ENCODE results near the gene SATB2.

SATB2 gene

GRCh38 chr2:199341123-199341522 is 116.6 kb downstream of the SATB2 start:
- Histone ChIP-seq H3K36me3 (no peaks in the 10 kb centered on the region), H3K4me3 (ENCODE audit: low read depth, low read length) (no peak overlapping the region), H3K27me3 (no peaks in the 10 kb centered on the region), H3K9me3 (no peaks in the 10 kb centered on the region), H3K4me1 (peaks cover 6% of the 10 kb centered on the region; the same call in 1 of the 2 replicates)
- TF ChIP-seq CTCF (IDR thresholded peaks at IDR 0.05; ENCODE audit: low read depth, low read length), result no peak
- no peak for DNase-seq

- Histone ChIP-seq H3K9me3 (no peaks in the 10 kb centered on the region), H3K4me1 (peaks cover 6% of the 10 kb centered on the region; the same call in 1 of the 2 replicates), H3K27me3 (no peaks in the 10 kb centered on the region), H3K36me3 (no peaks in the 10 kb centered on the region), H3K4me3 (ENCODE audit: low read depth, low read length) (no peak overlapping the region)
- TF ChIP-seq CTCF (IDR thresholded peaks at IDR 0.05; ENCODE audit: low read depth, low read length), result no peak
- no peak for DNase-seq
Measured at GRCh38 chr2:199339891-199340605, 117.7 kb downstream of the SATB2 start.

GRCh38 chr2:199336546-199336945 is 121.2 kb downstream of the SATB2 start:
- H3K4me3 ChIP-seq (ENCODE audit: low read depth, low read length), result no peak overlapping the region
- H3K4me1 ChIP-seq, result no peaks in the 10 kb centered on the region; the same call in 1 of the 2 replicates
- DNase-seq, result no peak
- no peaks in the 10 kb centered on the region for H3K27me3 ChIP-seq
- H3K36me3 ChIP-seq, result no peaks in the 10 kb centered on the region
- no peak for TF ChIP-seq CTCF (IDR thresholded peaks at IDR 0.05; ENCODE audit: low read depth, low read length)
- no peaks in the 10 kb centered on the region for H3K9me3 ChIP-seq

GRCh38 chr2:199335502-199335901 is 122.2 kb downstream of the SATB2 start:
- Histone ChIP-seq H3K36me3 (no peaks in the 10 kb centered on the region), H3K4me3 (ENCODE audit: low read depth, low read length) (no peak overlapping the region), H3K4me1 (no peaks in the 10 kb centered on the region), H3K9me3 (no peaks in the 10 kb centered on the region), H3K27me3 (no peaks in the 10 kb centered on the region)
- TF ChIP-seq CTCF (IDR thresholded peaks at IDR 0.05; ENCODE audit: low read depth, low read length), result no peak
- no peak for DNase-seq

- H3K4me1 ChIP-seq, result no peaks in the 10 kb centered on the region
- no peak overlapping the region for H3K4me3 ChIP-seq (ENCODE audit: low read depth, low read length)
- H3K36me3 ChIP-seq, result no peaks in the 10 kb centered on the region
- no peaks in the 10 kb centered on the region for H3K9me3 ChIP-seq
- H3K27me3 ChIP-seq, result no peaks in the 10 kb centered on the region
- TF ChIP-seq CTCF (IDR thresholded peaks at IDR 0.05; ENCODE audit: low read depth, low read length), result no peak
- DNase-seq, result no peak
Measured at GRCh38 chr2:199329466-199329865, 128.3 kb downstream of the SATB2 start.

GRCh38 chr2:199329031-199329430 is 128.7 kb downstream of the SATB2 start:
- DNase-seq, result no peak
- H3K36me3 ChIP-seq, result no peaks in the 10 kb centered on the region

More at GRCh38 chr2:199329031-199329430, 128.7 kb downstream of the SATB2 start:
- Histone ChIP-seq H3K9me3 (no peaks in the 10 kb centered on the region), H3K4me3 (ENCODE audit: low read depth, low read length) (no peak overlapping the region), H3K27me3 (no peaks in the 10 kb centered on the region), H3K4me1 (no peaks in the 10 kb centered on the region)
- no peak for TF ChIP-seq CTCF (IDR thresholded peaks at IDR 0.05; ENCODE audit: low read depth, low read length)
